ENCODE measurements around the gene SMCO3. TPM values are rescaled to one million over a fixed set of nuclear protein-coding genes. Genes with fewer than 3 reads are reported as not detected.
A peak's percentile ranks its signal among the peaks of the same experiment; 100 is the strongest.

Gene SMCO3
- total and polyA plus RNA-seq, 2 of the 13 experiments (the other 11 are each of a cell fraction or from before 2014, with no cell fraction given): 0.29 to 0.42 TPM

GRCh38 chr12:14842315-14842714, 28.3 kb upstream of the SMCO3 start:
- in situ Hi-C loops (cut with HindIII; ENCODE audit: extremely low pct_ligation_motif_present, low pct_unique_long_range_greater_than_20kb) (loop anchor here (5.0 kb wide), 1 partner anchor 155 kb away; no protein-coding TSS in a partner anchor), intact Hi-C loops (cut with micrococcal nuclease; ENCODE audit: unreplicated experiment) (loop anchor here (2.0 kb wide), 2 partner anchors 40 to 72 kb away; partner anchors contain the start of genes C12orf60 and WBP11)
- BruUV-seq (replicated peaks): no TSS peak
- H3K9ac ChIP-seq (ENCODE audit: insufficient read depth, low read depth, low read length): peak overlapping the region; percentile 77
- H3K4me1 ChIP-seq (ENCODE audit: insufficient read depth, low read length): peaks cover 70% of the 10 kb centered on the region
- peak overlapping the region; percentile 98 for H3K4me2 ChIP-seq (ENCODE audit: low read depth, low read length)
- H2AFZ ChIP-seq (ENCODE audit: low read length): no peak overlapping the region
- H3K4me3 ChIP-seq (replicated peaks in 1 of 3; ENCODE audit: insufficient read depth in 1 of 3, low read depth in 2 of 3, low read length in 3 of 3): peak overlapping the region; percentile 73 to 86 (median 73)
- no peaks in the 10 kb centered on the region; a peak in 1 of 5 replicates for H3K27me3 ChIP-seq (ENCODE audit: control insufficient read depth in 1 of 2, insufficient read depth in 2 of 2, low read length in 2 of 2)
- H3K79me2 ChIP-seq (ENCODE audit: insufficient read depth, low read length): peaks cover 33% of the 10 kb centered on the region
- 2% methylated on average over 3 of the region's 3 CpGs for WGBS (ENCODE audit: low lambda C conversion rate)
- FAIRE-seq (peak; percentile 60), DNase-seq (ENCODE audit: low spot score) (peak; percentile 36), ATAC-seq (peak; percentile 58)
- peaks cover 0 to 16% of the 10 kb centered on the region in 2 experiments; a peak in 2 of 5 replicates for H3K36me3 ChIP-seq (replicated peaks in 1 of 2; ENCODE audit: control insufficient read depth in 1 of 2, insufficient read depth in 2 of 2, low read length in 2 of 2)
- POLR2A ChIA-PET: interaction anchor here (1.7 kb wide), 1 partner anchor 39 kb away, joined by 16 read pairs; the partner anchor contains the start of genes C12orf60 and WBP11
- peak overlapping the region; percentile 86 for H3K27ac ChIP-seq (ENCODE audit: extremely low read length, insufficient read depth, low read length)
- no peaks in the 10 kb centered on the region for H3K9me3 ChIP-seq (ENCODE audit: low read length)
- CTCF ChIA-PET (ENCODE audit: low intra/inter-chr PET ratio, low total read pairs): interaction anchor here (0.7 kb wide), 1 partner anchor 153 kb away, joined by 3 read pairs; no protein-coding TSS in a partner anchor
- H4K20me1 ChIP-seq (ENCODE audit: insufficient read depth, low read length): no peaks in the 10 kb centered on the region
- TF ChIP-seq PAXIP1 (CRISPR knock-in tag; conservative IDR thresholded peaks at IDR 0.05) (peak; percentile 20; the same call in 1 of the 2 replicates), ARID3A (IDR thresholded peaks at IDR 0.05; ENCODE audit: low read depth, low read length) (0 out of 2 replicates have a peak, but pooled peaks have one; percentile 3), EP300 (IDR thresholded peaks at IDR 0.05; ENCODE audit: low read depth in 2 of 2, low read length in 2 of 2) (0 out of 4 replicates have a peak, but pooled peaks of 1 of the 2 experiments have one; percentile 1), EP300 (CRISPR knock-in tag; IDR thresholded peaks at IDR 0.05; ENCODE audit: borderline replicate concordance) (no peak), HOXA3 (CRISPR knock-in tag; IDR thresholded peaks at IDR 0.05) (no peak), SP1 (IDR thresholded peaks at IDR 0.05) (no peak), SP1 (CRISPR knock-in tag; IDR thresholded peaks at IDR 0.05) (no peak), ASH2L (IDR thresholded peaks at IDR 0.05; ENCODE audit: insufficient read length, low read depth, low read length) (peak; percentile 8), THAP11 (CRISPR knock-in tag; IDR thresholded peaks at IDR 0.05) (peak; percentile 1; the same call in 1 of the 2 replicates), ZBTB39 (CRISPR knock-in tag; IDR thresholded peaks at IDR 0.05) (no peak), HNF1A (IDR thresholded peaks at IDR 0.05; ENCODE audit: low read depth) (peak; percentile 78), HNF1A (CRISPR knock-in tag; IDR thresholded peaks at IDR 0.05; ENCODE audit: borderline replicate concordance) (no peak; the same call in 1 of the 2 replicates)
